Mammary epithelial cell (primary cell): Measurements from ENCODE around the gene OR4D10.

Experiments
- CTCF ChIP-seq, 2 donors: IDR thresholded peaks in 1 of 2; conservative IDR thresholded peaks in 1 of 2; 2 replicates each; pipeline ENCODE4 v1.5.1; 2011 to 2012; ENCODE audit warnings: inconsistent platforms in 2 of 2, low read length in 2 of 2, mild to moderate bottlenecking in 2 of 2, control low read depth in 1 of 2, low read depth in 1 of 2; ENCODE audit not compliant: insufficient read depth in 1 of 2; ENCODE audit errors: extremely low read depth in 1 of 2
- EZH2 ChIP-seq: IDR thresholded peaks from 2 replicates; pipeline ENCODE4 v1.6.1; 2012; ENCODE audit warnings: low read length, inconsistent platforms, borderline replicate concordance

GRCh38 chr11:59425131-59425530 is 48.0 kb upstream of the OR4D10 start:
- TF ChIP-seq CTCF (conservative IDR thresholded peaks at IDR 0.05 in 1 of 2, IDR thresholded peaks at IDR 0.05 in 1 of 2; ENCODE audit: extremely low read depth in 1 of 2, insufficient read depth in 1 of 2, low read depth in 1 of 2, low read length in 2 of 2) (no peak), EZH2 (no peak)
